Activated naive CD4-positive, alpha-beta T cell treated with Interleukin-2 at 50 U/mL for 16 hours (primary cell): ENCODE measurements around the gene CCR8.
A peak's percentile ranks its signal among the peaks of the same experiment; 100 is the strongest.
"Not testable (repeated sequence)": the region's sequence is repeated elsewhere in the genome, so short reads cannot be mapped to it uniquely, and the experiment has no call there.

Source experiments
- DNase-seq: peaks from one replicate; pipeline ENCODE4 v3.0.0-alpha.2; 2020

The CCR8 gene

GRCh38 chr3:39351134-39351533 is 21.6 kb downstream of the CCR8 start:
- not testable (repeated sequence) for DNase-seq

- not testable (repeated sequence) for DNase-seq
Measured at GRCh38 chr3:39353168-39353927, 23.8 kb downstream of the CCR8 start.

GRCh38 chr3:39358333-39358732 is 28.8 kb downstream of the CCR8 start:
- DNase-seq, result no peak

- DNase-seq, result peak; percentile 60
Measured at GRCh38 chr3:39361252-39361927, 31.9 kb downstream of the CCR8 start.

- DNase-seq, result no peak
Measured at GRCh38 chr3:39362192-39362591, 32.7 kb downstream of the CCR8 start.

- DNase-seq, result no peak
Measured at GRCh38 chr3:39362812-39363211, 33.3 kb downstream of the CCR8 start.

GRCh38 chr3:39370450-39370849 is 40.9 kb downstream of the CCR8 start:
- DNase-seq, result not testable (repeated sequence)

GRCh38 chr3:39372833-39373232 is 43.3 kb downstream of the CCR8 start:
- no peak for DNase-seq

GRCh38 chr3:39376959-39377634 is 47.6 kb downstream of the CCR8 start:
- DNase-seq, result no peak

GRCh38 chr3:39378088-39378487 is 48.6 kb downstream of the CCR8 start:
- peak; percentile 67 for DNase-seq

- DNase-seq, result no peak
Measured at GRCh38 chr3:39378957-39379777, 49.7 kb downstream of the CCR8 start.

- DNase-seq, result no peak
Measured at GRCh38 chr3:39379778-39380155, 50.3 kb downstream of the CCR8 start.

- DNase-seq, result no peak
Measured at GRCh38 chr3:39381432-39381831, 51.9 kb downstream of the CCR8 start.
